GM19324 (cell line): ENCODE measurements around the gene RELN.
"Not testable (repeated sequence)": the region's sequence is repeated elsewhere in the genome, so short reads cannot be mapped to it uniquely, and the experiment has no call there.

ENCODE experiments used
- ATAC-seq: cut with Tn5 transposase; IDR thresholded peaks from one replicate; pipeline ENCODE4 v1.9.1; 2021; ENCODE audit warnings: mild to moderate bottlenecking, moderate library complexity; ENCODE audit not compliant: unreplicated experiment, low FRiP score

RELN gene

DNA sequence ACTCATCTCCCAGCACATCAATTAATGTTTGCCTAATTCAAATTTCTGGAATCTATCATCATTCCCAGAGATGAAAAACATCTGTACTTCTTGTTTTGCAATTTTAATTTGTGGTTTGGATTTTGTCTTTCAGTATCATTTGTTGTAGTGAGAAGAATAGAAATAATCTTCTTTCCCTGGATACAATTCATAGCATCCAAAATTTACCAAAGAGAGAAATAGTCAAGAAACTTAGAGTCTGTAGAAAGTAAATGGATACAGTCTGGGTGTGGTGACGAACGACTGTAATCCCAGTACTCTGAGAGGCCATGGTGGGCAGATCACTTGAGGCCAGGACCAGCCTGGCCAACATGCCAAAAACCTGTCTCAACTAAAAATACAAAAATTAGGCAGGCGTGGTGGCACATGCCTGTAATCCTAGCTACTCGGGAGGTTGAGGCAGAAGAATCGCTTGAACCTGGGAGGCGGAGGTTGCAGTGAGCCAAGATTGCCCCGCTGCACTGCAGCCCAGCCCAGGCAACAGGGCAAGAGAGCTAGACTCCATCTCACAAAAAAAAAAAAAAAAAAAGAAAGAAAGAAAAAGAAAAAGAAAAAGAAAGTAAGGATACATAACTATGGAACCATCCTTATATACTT is 193.0 kb downstream of the RELN start:
- ATAC-seq: no peak

DNA sequence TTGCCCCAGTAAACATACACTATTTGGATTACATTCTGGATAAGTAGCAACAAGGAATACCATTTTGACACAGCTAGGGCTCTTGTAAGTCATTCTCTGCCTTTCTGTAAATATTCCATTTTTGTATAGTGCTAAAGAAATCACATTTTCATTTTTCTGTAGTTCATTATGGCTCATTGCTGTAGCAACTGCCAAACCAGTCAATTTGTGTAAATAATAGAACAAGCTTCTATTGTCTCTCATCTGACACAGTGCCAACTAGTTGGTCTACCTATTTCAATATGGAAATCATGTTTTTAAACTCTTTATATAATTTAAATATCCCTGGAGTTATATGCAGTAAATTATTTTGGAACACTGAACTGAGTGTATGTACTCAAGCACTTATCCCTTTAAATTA is 193.7 kb downstream of the RELN start:
- ATAC-seq: no peak

DNA sequence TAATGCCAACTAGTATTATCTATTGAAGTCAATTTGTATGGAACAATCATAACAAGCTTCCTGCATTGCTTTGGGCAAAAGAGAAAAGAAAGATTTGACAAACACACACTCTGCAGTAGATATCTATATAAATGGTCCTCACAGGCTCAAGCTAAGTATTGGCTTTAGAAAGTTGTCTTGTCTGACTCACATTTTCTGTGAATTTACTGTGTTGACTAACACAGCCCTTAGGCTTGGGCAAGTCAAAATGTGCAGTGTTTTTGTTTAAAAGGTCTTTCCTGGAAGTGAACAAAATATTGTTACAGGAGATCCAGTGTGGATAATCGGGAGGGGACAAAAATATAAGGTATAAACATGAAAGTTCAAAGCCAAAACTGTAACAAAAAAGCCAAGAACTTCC is 194.4 kb downstream of the RELN start:
- no peak for ATAC-seq

DNA sequence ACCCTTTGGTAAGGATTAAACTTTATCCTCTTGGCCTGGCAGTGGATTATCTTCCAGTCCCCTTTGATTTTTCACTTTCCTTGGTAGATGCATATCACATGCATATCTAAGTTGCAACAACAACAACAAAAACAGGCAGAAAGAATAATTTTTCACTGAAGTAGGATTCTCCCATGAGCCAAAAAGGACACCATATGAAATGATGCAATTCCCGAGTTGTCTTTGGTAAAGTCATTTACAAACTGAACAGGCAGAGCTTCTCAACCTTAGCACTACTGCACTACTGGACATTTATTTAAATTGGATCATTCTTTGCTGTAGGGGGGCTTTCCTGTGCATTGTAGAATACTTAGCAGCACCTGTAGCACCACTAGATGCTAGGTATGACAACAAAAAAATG is 195.0 kb downstream of the RELN start:
- ATAC-seq: no peak

DNA sequence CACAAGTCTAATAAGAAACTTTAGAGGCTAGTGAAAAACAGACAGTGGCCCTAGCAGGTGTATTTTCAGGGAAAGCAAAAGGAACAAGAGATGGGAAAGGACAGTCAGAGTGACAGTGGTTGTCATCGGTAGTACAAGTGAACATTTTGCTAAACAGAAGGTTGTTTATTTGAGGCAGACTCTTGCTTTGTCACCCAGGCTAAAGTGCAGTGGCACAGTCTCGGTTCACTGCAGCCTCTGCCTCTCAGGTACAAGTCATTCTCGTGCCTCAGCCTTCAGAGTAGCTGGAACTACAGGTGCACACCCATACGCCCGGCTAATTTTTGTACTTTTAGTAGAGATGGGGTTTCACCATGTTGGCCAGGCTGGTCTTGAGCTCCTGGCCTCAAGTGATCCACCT is 195.8 kb downstream of the RELN start:
- no peak for ATAC-seq

DNA sequence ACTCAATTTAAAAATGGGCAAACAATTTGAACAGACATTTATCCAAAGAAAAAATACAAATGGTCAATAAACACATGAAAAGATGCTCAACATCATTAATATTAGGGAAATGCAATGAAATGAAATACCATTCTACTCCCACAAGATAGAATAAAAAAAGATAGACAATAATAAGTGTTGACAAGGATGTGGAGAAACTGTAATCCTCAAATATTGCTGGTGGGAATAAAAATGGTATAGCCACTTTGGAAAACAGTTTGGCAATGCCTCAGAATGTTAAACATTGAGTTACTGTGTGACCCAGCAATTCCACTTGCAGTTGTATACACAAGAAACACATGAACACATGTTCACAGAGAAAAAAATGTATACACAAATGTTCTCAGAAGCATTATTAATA is 197.6 kb downstream of the RELN start:
- no peak for ATAC-seq

DNA sequence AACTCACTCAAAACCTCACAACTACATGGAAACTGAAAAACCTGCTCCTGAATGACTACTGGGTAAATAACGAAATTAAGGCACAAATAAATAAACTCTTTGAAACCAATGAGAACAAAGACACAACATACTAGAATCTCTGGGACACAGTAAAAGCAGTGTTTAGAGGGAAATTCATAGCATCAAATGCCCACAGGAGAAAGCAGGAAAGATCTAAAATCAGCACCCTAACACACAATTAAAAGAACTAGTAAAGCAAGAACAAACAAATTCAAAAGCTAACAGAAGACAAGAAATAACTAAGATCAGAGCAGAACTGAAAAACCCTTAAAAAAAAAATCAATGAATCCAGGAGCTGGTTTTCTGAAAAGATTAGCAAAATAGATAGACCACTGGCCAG is 202.4 kb downstream of the RELN start:
- ATAC-seq: not testable (repeated sequence)

DNA sequence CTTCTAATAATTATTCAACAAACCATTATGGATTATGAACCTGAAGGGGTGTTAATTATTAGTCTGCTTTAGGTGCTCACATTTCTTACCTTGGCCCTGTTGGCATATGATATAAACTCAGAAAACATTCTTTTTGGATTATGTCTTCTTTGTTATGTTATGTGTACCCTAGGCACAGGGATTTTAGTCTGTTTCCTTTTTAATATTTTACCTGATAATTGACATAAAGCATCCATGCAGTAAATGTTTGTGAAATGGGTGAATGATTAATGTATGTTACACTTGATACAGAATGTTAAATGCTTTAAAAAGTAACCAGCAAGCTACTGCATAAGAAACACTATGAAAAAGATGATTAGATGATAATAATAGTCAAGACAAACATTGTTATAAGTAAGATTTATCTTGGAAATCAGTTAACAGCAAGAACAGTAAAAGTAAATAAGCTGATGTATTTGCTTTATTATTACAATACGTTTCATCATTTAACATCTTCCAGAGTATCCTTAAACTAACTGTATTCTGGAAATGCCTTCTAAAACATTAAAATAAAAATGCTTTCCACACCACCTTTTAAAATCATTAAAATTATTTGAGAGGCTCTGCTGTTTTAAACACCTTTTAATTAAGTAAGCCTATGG is 204.7 kb downstream of the RELN start:
- ATAC-seq: no peak

DNA sequence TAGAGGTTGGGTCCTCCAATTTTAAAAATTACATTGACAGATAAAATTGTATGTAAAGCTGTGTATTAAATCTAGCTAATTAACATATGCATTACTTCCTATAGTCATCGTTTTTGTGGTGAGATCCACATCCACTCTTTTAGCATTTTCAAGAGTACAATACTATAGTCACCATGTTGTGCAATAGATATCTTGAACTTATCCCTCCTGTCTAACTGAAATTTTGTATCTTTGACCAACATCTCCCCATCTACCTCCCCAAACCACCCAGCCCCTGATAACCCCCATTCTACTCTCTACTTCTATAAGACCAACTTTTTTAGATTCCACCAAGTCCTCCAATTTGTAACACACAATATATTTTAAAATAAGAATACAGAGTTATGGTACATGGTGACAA is 208.0 kb downstream of the RELN start:
- no peak for ATAC-seq

DNA sequence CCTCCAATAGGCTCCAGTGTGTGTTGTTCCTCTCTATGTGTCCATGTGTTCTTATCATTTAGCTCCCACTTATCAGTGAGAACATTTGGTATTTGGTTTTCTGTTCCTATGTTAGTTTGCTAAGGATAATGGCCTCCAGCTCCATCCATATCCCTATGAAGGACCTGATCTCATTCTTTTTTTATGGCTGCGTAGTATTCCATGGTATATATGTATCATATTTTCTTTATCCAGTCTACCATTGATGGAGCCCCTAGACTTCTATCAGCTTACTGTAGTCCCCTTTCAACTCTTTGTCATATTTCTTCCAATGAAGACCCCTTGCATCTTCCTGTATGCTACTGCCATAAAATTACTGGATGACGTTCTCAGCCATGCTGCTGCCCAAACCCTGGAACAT is 208.9 kb downstream of the RELN start:
- ATAC-seq: not testable (repeated sequence)

DNA sequence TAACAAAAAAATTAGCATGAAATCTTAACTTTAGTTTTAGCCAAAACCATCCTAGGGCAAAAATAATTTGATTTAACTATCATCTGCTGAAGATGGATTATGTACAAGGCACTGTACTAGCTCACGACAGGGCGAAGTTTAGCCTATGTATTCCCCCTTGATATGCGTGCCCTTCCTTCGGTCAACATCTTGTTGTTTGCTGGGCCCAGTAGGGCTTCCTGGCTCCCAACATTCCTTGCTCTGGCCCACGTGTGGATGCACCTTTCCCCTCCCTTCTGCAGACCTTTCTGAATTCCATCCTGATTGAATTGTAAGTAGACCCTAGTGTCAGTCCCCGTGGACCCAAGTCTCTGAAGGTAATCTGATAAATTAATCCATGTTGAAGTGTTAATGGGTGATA is 212.0 kb downstream of the RELN start:
- no peak for ATAC-seq

DNA sequence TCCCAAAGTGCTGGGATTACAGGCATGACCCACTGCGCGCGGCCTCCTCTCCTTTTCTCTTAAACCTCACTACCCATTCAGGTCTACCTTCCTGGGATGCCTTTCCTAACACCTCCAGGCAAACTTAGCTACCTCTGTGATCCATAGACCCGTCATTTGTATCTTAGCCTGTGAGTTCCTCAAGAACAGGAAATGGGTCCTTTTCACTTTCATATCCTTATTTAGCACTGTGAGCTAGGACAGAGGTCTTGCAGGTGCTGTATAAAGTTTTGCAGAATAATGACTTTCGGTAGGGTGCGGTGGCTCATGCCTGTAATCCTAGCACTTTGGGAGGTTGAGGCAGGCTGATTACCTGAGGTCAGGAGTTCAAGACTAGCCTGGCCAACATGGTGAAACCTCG is 215.7 kb downstream of the RELN start:
- ATAC-seq: no peak

DNA sequence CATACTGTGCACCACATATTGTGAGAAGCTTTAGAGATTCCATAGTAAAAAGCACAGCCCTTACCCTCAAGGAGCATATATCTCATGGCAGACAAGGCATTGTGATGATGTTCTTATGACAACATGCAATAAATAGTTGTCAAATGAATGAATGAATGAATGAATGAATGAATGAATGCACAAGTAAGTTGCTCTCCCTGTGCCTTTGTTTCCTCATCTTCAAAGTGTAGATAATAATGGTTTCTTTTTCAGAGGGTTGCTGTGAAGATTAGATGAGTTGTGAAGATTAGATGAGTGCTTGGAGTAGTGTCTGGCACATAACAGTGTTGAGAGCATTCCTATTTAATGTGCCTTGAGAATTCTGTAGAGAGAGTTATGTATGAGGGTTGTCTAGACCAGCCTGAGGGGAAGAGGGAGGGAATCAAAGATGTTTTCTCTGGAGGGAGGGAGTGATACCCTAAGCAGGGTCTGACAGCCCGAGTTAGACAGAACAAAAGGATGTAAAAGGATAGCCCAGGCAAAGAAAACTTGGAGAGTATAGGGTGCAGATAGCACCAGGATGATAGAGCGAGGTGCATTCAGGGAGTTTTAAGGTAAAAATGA is 217.2 kb downstream of the RELN start:
- ATAC-seq: no peak

DNA sequence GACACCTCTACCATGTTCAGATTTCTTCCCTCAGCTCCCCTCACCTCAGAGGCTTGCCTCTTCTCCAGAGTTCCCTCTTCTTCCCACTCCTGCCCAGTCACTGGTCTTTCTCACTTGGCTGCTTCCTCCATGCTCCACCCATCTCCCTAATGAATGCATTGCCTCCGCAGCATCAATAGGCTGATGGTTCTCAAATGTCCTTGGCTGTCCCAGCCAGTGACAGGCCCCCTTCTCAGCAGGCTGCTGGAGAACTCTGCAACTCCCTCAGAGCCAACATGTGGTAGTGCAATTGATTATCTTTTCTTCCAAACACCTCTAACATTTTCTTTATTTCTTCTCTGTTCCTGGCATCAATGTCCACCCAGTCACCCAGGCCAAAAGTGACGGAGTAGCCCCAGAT is 218.2 kb downstream of the RELN start:
- no peak for ATAC-seq

DNA sequence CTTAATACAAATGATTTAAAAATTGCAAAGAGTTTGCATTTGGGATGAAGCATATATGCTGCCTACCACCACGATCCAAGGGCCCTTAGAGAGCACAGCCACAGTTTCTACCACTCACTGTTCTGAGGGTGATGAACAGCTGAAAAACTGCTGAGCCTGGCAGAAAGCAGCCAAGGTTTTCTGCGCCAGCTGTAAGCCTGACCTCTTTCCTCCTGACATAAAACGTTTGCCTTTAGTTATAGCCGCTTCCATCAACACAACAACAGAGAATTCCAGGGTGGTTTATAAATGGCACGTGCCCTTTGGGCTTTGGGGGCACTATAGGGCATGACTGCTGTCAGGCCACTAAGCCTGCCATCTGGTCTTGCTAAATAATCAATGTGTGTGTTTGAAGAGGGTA is 222.8 kb downstream of the RELN start:
- no peak for ATAC-seq

DNA sequence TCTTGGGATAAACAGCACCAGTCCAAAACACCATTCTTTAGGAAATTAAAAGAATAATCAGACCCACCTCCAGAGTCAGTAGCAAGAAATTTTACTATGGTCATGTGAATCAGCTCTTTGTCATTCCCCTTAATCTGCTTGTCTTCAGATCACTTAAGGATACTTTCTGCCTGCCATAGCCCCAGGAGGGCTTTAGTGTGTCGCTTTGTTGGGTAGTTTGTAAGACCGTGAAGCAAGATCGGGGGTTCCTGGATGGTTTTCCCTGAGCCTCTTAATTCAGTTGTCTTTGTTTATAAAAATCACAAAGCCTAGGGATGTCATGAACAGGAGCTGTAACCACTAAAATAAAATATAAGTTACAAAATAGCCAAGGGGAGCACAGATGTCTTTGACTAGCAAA is 223.6 kb downstream of the RELN start:
- no peak for ATAC-seq

DNA sequence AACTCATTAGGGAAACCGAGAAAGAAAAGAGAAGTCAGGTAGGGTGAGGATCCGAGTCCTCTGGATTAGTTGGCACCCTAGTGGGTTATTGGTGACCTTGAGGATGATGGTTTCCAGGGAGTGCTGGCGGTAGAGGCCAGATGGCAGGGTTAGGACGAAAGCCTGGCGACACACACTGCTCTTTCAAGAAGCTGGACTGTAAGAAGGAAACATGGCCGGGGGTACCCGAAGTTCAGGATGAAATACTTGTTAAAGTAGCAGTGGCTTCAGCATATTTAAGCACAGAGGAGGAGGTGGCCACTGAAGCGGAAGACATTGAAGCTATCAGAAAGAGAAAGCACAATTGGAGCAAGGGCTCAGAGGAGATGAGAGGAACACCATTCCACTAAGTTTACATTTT is 224.6 kb downstream of the RELN start:
- no peak for ATAC-seq

DNA sequence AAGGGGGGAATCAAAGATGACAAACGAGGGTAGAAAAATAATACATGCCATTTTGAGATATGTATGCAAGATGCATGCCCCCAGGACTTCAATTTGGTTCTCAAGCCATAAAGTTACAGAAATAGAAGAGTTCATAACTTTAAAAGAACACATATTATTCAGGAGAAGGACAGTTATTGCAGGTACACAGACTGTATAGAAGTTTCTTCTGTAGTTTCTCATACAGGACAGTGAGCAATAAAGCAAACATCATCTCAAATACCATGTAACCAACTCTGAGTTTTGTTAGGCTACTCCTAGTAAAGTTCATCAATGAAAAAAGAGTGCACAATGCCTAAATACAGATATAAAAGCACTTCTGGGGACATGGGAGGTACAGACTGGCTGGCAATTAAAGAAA is 226.6 kb downstream of the RELN start:
- ATAC-seq: no peak

DNA sequence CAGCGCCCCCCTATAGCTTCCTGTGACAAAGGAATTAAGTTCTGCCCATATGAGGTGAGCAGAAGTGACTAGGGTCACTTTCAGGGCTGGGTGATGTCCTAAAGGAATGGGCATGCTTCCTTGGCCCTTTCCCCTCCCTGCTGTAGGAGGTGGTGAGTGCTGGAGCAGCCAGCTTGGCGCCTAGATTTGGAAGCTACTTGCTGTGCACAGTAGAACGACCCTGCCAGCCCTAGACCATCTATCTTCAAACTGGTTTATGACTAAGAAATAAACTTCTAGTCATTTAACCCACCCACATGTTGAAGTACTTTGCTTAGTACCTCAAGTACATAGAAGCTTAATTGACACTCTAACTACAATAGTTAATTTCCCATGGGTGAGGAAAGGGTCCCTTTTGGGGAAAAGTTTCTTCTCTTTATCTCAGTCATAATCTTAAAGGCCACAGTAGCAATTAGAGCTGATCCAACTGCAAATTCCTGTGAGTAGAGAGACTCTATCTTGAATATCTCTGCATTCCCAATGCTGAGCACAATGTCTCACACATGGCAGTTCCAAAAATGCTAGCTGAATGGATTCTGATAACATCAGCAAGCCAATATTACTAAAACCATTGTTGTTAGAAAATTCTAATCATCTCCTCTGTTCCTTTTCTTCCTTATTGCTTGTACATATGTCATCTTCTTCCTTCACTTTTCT is 227.2 kb downstream of the RELN start:
- no peak for ATAC-seq

DNA sequence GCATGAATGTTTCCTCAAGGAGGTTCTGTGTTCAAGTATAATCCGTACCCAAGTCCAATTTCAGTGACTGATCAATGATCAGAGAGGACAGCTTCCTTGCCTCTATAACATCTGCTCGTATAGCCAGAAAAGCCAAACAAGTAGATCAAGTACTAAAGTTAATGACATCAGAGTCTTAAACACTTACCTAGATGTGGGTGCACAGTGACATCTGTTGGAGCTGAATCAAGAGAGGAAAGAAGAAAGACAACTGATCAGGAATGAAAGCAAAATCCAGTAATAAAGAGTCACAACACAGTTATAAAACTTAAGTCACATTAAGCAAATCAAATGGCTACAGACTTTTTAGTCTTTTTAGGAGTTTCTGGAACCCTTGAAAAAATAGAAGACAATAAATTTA is 236.5 kb downstream of the RELN start:
- no peak for ATAC-seq

DNA sequence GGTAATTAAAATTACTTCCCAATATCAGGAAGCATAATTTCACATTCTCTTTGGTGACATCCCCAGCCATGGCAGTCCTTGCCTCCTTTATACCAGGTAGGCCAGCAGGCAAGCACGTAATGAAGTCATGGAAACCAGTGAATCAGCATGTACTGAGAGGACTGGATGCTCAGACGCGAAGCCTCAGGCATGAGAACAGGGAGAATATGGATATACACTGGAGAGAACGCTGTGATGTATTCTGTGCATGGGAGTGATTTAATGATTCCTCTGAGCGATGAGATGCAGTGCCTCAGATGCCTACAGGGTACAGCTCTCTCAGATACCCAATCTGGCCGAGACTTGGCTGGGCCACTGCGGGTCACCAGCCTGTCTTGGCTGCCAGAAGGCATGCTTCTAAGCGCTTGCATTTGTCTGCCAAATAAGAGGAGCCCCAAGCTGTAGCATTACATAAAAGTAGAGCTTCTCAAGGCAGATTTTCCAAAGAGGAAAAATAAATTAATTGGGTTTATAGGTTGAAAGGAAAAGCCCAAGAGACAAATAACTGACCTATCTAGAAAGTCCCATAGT is 238.1 kb downstream of the RELN start:
- ATAC-seq: no peak
